GM23248 (cell line): ENCODE data around the gene CFAP65. TPM values are rescaled to one million over a fixed set of nuclear protein-coding genes. Genes with fewer than 3 reads are reported as not detected.

Source experiments
- DNase-seq: peaks from one replicate; pipeline ENCODE4 v3.0.0-alpha.2; 2015
- H2AFZ ChIP-seq: fragments of 200-600 bp; sonication (generic); 2 replicates; pipeline ENCODE4 v1.6.1; 2016; ENCODE audit warnings: antibody characterized with exemption
- H3F3A ChIP-seq: fragments of 200-600 bp; sonication (generic); 2 replicates; pipeline ENCODE4 v1.6.1; 2016; ENCODE audit warnings: mild to moderate bottlenecking, antibody characterized with exemption, mixed run types; ENCODE audit not compliant: insufficient read depth
- H3K27ac ChIP-seq: fragments of 200-600 bp; sonication (generic); 2 replicates; pipeline ENCODE4 v1.5.1; 2016; ENCODE audit warnings: mild to moderate bottlenecking
- H3K27me3 ChIP-seq: fragments of 200-600 bp; sonication (generic); replicated peaks from 2 replicates; pipeline ENCODE4 v1.6.1; 2016; ENCODE audit warnings: mild to moderate bottlenecking; ENCODE audit not compliant: insufficient read depth
- H3K36me3 ChIP-seq: fragments of 200-600 bp; sonication (generic); 2 replicates; pipeline ENCODE4 v1.6.1; 2016; ENCODE audit warnings: low read depth, mild to moderate bottlenecking
- H3K4me1 ChIP-seq: fragments of 200-600 bp; sonication (generic); 2 replicates; pipeline ENCODE4 v1.6.1; 2016; ENCODE audit warnings: mild to moderate bottlenecking; ENCODE audit not compliant: insufficient read depth
- H3K4me2 ChIP-seq: fragments of 200-600 bp; sonication (generic); one replicate; pipeline ENCODE4 v1.6.1; 2016; ENCODE audit warnings: mild to moderate bottlenecking; ENCODE audit not compliant: unreplicated experiment
- H3K4me3 ChIP-seq: fragments of 200-600 bp; sonication (generic); 2 replicates; pipeline ENCODE4 v1.5.1; 2016; ENCODE audit warnings: mild to moderate bottlenecking
- H3K79me2 ChIP-seq: fragments of 200-600 bp; sonication (generic); 2 replicates; pipeline ENCODE4 v1.6.1; 2016; ENCODE audit warnings: mild to moderate bottlenecking; ENCODE audit not compliant: insufficient read depth
- H3K9ac ChIP-seq: fragments of 200-600 bp; sonication (generic); 2 replicates; pipeline ENCODE4 v1.6.1; 2016; ENCODE audit warnings: mild to moderate bottlenecking
- H3K9me2 ChIP-seq: fragments of 200-600 bp; sonication (generic); 2 replicates; pipeline ENCODE4 v1.6.1; 2016; ENCODE audit warnings: mixed run types, mild to moderate bottlenecking, moderate library complexity; ENCODE audit not compliant: insufficient read depth
- H3K9me3 ChIP-seq: fragments of 200-600 bp; sonication (generic); one replicate; pipeline ENCODE4 v1.6.1; 2017; ENCODE audit warnings: low read depth
- H4K20me1 ChIP-seq: fragments of 200-600 bp; sonication (generic); 2 replicates; pipeline ENCODE4 v1.6.0; 2016; ENCODE audit not compliant: insufficient read depth
- EZH2 ChIP-seq: fragments of 200-600 bp; sonication (generic); IDR thresholded peaks from 2 replicates; pipeline ENCODE4 v1.6.1; 2018; ENCODE audit warnings: antibody characterized with exemption, mild to moderate bottlenecking; ENCODE audit not compliant: insufficient read depth, poor library complexity, severe bottlenecking
- EZH2phosphoT487 ChIP-seq: fragments of 200-600 bp; sonication (generic); IDR thresholded peaks from 2 replicates; pipeline ENCODE4 v1.6.1; 2018; ENCODE audit warnings: antibody characterized with exemption, moderate library complexity, mild to moderate bottlenecking, low read depth; ENCODE audit not compliant: insufficient read depth
- WGBS, 2 experiments: methylation state at CpG; one replicate each; pipeline ENCODE4 v1.1.6; 2015 to 2017; ENCODE audit warnings: low lambda C conversion rate in 2 of 2, low coverage in 1 of 2; ENCODE audit errors: missing lambda C conversion rate in 2 of 2; 5-methylcytosine and 5-hydroxymethylcytosine counted together
- in situ Hi-C: fragments of 300-500 bp; cut with MboI; formaldehyde crosslinking; loops from 2 replicates; pipeline ENCODE4 v1.15.0; 2020
- polyA plus RNA-seq: library from polyadenylated mRNA; unstranded; fragments of >200 nt; fragmentation: Nextera tagmentation; extraction: Ambion mirVana; gene quantifications from 2 replicates; pipeline ENCODE4 v1.2.1, GENCODE V29; 2016
- total RNA-seq: library from RNA; depleted of rRNA; stranded (reverse); fragments of >200 nt; shearing (Covaris generic); gene quantifications from 2 replicates; pipeline ENCODE4 v1.2.3, GENCODE V29; 2014

CFAP65 gene
- total and polyA plus RNA-seq, 2 experiments from 2014 or later = 0.08 TPM; not detected in 1

DNA sequence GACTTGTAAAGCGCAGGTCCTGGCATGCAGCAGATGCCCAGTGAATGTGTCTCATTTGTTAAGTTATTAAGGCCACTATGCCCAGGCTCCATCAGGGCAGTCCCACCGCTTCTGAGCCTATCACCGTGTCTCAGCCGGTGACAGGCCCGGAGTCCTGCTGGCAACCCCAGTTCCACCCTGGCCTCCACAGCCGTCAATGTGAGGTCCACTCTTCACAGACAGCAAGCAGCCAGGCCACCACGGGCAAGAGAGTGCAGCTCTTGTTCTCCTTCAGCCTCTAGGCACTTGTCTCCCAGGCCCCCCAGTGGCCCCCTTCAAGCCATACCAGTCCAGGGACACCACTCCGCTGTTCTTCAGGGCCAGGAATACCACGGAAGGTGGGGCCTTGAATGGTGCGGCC, 22.6 kb downstream of the CFAP65 start:
- Histone ChIP-seq H3K36me3 (no peaks in the 10 kb centered on the region), H3K9me2 (no peaks in the 10 kb centered on the region), H2AFZ (no peak overlapping the region), H3K9me3 (no peaks in the 10 kb centered on the region), H3K4me3 (no peak overlapping the region), H3K27ac (no peak overlapping the region), H3K4me2 (no peak overlapping the region), H3K4me1 (no peaks in the 10 kb centered on the region), H3K27me3 (peaks cover 15% of the 10 kb centered on the region), H4K20me1 (no peaks in the 10 kb centered on the region), H3K79me2 (no peaks in the 10 kb centered on the region), H3K9ac (no peak overlapping the region), H3F3A (no peaks in the 10 kb centered on the region)
- in situ Hi-C loops = no loop called here
- no peak for TF ChIP-seq EZH2
- no peak for TF ChIP-seq EZH2phosphoT487
- WGBS, 2 experiments = 65 to 73% methylated on average over 10 of the region's 10 CpGs
- no peak for DNase-seq

DNA sequence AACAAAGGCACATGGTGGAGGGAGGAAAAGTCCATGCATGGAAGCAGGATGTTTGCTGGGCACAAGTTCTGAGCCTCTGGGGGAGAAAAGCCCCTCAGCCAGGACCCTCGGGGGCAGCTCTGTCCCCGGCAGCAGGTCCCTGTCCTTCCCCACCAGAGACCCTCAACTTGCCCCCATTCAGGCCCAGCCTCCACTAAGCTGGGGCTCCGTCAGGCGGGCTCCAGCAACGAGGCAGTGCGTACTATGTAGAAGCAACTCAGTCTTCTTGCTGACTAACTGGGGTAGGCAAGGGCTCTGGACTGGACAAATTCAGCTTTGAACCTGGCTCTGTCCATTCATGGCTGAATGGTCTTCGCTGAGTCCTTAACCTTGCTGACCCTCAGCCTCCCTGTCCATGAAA, 23.0 kb downstream of the CFAP65 start:
- Histone ChIP-seq H3K36me3 (no peaks in the 10 kb centered on the region), H3K9ac (no peak overlapping the region), H3K4me3 (no peak overlapping the region), H3K9me2 (no peaks in the 10 kb centered on the region), H3K4me1 (no peaks in the 10 kb centered on the region), H3K4me2 (no peak overlapping the region), H3F3A (no peaks in the 10 kb centered on the region), H3K9me3 (no peaks in the 10 kb centered on the region), H3K27ac (no peak overlapping the region), H3K27me3 (peaks cover 14% of the 10 kb centered on the region), H2AFZ (no peak overlapping the region), H3K79me2 (no peaks in the 10 kb centered on the region), H4K20me1 (no peaks in the 10 kb centered on the region)
- no peak for TF ChIP-seq EZH2phosphoT487
- no peak for TF ChIP-seq EZH2
- DNase-seq = no peak
- 48 to 56% methylated on average over 7 of the region's 7 CpGs for WGBS, 2 experiments
- in situ Hi-C loops = no loop called here

DNA sequence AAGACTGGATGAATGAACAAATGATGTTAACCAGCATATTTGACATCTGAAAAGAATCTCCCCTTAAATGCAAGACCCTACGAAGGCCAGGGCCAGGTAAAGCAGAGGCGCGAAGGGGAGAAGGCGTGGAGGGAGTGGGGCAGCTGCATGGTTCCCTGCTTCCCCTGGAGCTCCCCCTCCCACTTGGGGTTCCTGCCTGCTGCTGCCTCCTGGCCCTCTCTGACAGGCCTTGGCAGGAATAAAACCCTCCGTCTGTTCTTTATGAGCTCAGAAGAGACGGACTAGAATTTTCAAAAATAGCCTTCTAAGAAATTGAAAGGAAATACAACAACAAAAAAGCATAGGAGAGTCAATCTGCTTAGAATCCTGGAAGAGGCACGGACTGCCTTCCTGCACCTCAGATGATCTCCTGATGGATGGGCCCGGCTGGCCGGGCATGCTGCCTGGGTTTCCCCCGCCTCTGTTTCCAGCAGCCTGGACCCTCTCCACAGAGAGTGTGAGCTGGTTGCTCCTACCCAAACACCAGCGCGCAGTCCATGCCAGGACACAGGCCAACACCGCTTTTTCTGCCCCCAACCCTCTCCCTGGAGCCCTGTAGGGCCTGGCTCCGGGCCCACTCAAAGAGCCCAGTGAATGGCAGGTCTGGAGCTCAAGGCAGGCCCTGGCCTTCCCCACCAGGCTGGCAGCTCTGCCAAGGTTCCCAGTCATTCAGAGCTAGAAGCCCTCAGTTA, 23.9 kb downstream of the CFAP65 start:
- no peak overlapping the region for H3K27ac ChIP-seq
- no peaks in the 10 kb centered on the region for H3K9me2 ChIP-seq
- no peaks in the 10 kb centered on the region for H4K20me1 ChIP-seq
- no peak for DNase-seq
- no peak overlapping the region for H3K4me3 ChIP-seq
- H3K9me3 ChIP-seq = no peaks in the 10 kb centered on the region
- no peaks in the 10 kb centered on the region for H3K36me3 ChIP-seq
- TF ChIP-seq EZH2phosphoT487 = no peak
- H3K4me1 ChIP-seq = no peaks in the 10 kb centered on the region
- in situ Hi-C loops = no loop called here
- no peaks in the 10 kb centered on the region for H3F3A ChIP-seq
- no peak overlapping the region for H3K4me2 ChIP-seq
- 37 to 47% methylated on average over 13 of the region's 14 CpGs for WGBS, 2 experiments
- H3K27me3 ChIP-seq = peaks cover 14% of the 10 kb centered on the region
- H3K79me2 ChIP-seq = no peaks in the 10 kb centered on the region
- no peak overlapping the region for H3K9ac ChIP-seq
- no peak overlapping the region for H2AFZ ChIP-seq

DNA sequence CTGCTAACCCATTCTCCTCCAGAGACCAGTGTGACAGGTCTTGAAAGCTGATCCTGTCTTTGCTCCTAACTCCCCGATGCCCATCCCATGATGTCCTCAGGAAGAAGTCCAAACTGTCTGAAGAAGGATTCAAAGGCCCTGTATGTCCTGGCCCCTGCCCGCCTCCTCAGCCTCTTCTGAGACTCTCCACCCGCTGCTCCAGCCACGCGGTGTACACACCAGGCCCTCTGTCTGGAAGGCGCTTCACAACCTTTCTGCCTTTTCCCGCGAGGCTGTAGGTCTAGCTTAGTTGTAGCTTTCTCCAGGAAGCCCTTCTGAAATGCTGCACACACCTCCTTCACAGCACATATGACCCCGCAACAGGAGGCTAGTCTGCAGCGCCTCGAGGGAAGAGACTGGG, 24.6 kb downstream of the CFAP65 start:
- H3K4me1 ChIP-seq = no peaks in the 10 kb centered on the region
- 74 to 75% methylated on average over 11 of the region's 11 CpGs for WGBS, 2 experiments
- H3F3A ChIP-seq = no peaks in the 10 kb centered on the region
- no peak overlapping the region for H2AFZ ChIP-seq
- H3K79me2 ChIP-seq = no peaks in the 10 kb centered on the region
- no peaks in the 10 kb centered on the region for H3K36me3 ChIP-seq
- H3K4me2 ChIP-seq = no peak overlapping the region
- H3K9me3 ChIP-seq = no peaks in the 10 kb centered on the region
- H3K9me2 ChIP-seq = no peaks in the 10 kb centered on the region
- in situ Hi-C loops = no loop called here
- H3K4me3 ChIP-seq = no peak overlapping the region
- peaks cover 14% of the 10 kb centered on the region for H3K27me3 ChIP-seq
- no peak overlapping the region for H3K9ac ChIP-seq
- no peak overlapping the region for H3K27ac ChIP-seq
- DNase-seq = no peak
- TF ChIP-seq EZH2phosphoT487 = no peak
- no peak for TF ChIP-seq EZH2
- H4K20me1 ChIP-seq = no peaks in the 10 kb centered on the region

DNA sequence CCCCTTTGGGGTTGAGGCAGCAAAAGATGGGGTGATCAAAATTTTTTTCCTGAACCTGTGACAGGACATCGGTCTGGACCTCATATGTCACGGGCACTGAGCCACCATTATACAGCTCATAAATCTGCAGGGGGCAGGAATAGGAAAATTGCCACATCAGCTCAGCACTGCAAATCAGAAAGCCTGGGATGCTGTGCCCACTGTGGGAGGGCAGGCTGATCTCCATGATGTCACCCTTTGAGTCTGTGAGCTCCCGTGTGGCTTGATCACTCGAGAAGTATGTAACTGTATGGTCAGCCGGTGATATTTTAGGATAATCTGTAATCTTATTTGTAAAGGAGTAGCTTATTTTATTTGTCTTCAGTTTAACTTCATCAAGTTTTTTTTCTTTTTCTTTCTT, 30.4 kb downstream of the CFAP65 start:
- WGBS, 2 experiments = 43 to 48% methylated on average over 5 of the region's 5 CpGs
- H4K20me1 ChIP-seq = no peaks in the 10 kb centered on the region
- H3K4me1 ChIP-seq = no peaks in the 10 kb centered on the region
- no peaks in the 10 kb centered on the region for H3K79me2 ChIP-seq
- no peak overlapping the region for H2AFZ ChIP-seq
- H3K4me3 ChIP-seq = no peak overlapping the region
- H3K9me3 ChIP-seq = no peaks in the 10 kb centered on the region
- H3F3A ChIP-seq = no peaks in the 10 kb centered on the region
- no peak overlapping the region for H3K9ac ChIP-seq
- H3K4me2 ChIP-seq = no peak overlapping the region
- no peaks in the 10 kb centered on the region for H3K36me3 ChIP-seq
- no peak for TF ChIP-seq EZH2
- TF ChIP-seq EZH2phosphoT487 = no peak
- H3K27ac ChIP-seq = no peak overlapping the region
- in situ Hi-C loops = no loop called here
- no peaks in the 10 kb centered on the region; the same call in 1 of the 2 replicates for H3K27me3 ChIP-seq
- no peaks in the 10 kb centered on the region for H3K9me2 ChIP-seq
- DNase-seq = no peak
